Tibial nerve (tissue), 4 donors: ENCODE results near the gene CHN1. TPM values are rescaled to one million over a fixed set of nuclear protein-coding genes. Genes with fewer than 3 reads are reported as not detected.

Source experiments
- DNase-seq, 2 donors: peaks; one replicate each; pipeline ENCODE4 v3.0.0-alpha.2; 2019; ENCODE audit warnings: low spot score in 2 of 2
- H3K27ac ChIP-seq, 4 donors: fragments of 200-600 bp; sonication (generic) in 3 of 4; one replicate each; pipeline ENCODE4 v1.5.1; 2017 to 2019; ENCODE audit warnings: mild to moderate bottlenecking in 1 of 4
- H3K27me3 ChIP-seq, 2 donors: fragments of 200-600 bp; sonication (generic) in 1 of 2; one replicate each; pipeline versions ENCODE4 v1.5.1 to v1.6.0; 2017 to 2019
- H3K36me3 ChIP-seq, 3 donors: fragments of 200-600 bp; sonication (generic); one replicate each; pipeline ENCODE4 v1.5.1; 2018 to 2019
- H3K4me1 ChIP-seq, 4 donors: fragments of 200-600 bp; sonication (generic) in 3 of 4; one replicate each; pipeline ENCODE4 v1.5.1; 2017 to 2019
- H3K4me3 ChIP-seq, 4 donors: fragments of 200-600 bp; sonication (generic) in 3 of 4; one replicate each; pipeline ENCODE4 v1.5.1; 2017 to 2019; ENCODE audit warnings: mild to moderate bottlenecking in 1 of 4, moderate library complexity in 1 of 4
- H3K9me3 ChIP-seq, 4 donors: fragments of 200-600 bp; sonication (generic) in 3 of 4; one replicate each; pipeline ENCODE4 v1.5.1; 2017 to 2019
- CTCF ChIP-seq, 5 experiments: fragments of 200-600 bp in 3 of 5; fragments of 450-650 bp in 2 of 5; sonication (generic) in 3 of 5; IDR thresholded peaks; one replicate each; pipeline ENCODE4 v1.5.1; 2016 to 2019; ENCODE audit warnings: antibody characterized with exemption in 5 of 5, mild to moderate bottlenecking in 3 of 5, moderate library complexity in 2 of 5
- EP300 ChIP-seq, 2 donors: sonication (generic); formaldehyde crosslinking; IDR thresholded peaks; one replicate each; pipeline ENCODE4 v1.6.1; 2017; ENCODE audit warnings: antibody characterized with exemption in 2 of 2, mild to moderate bottlenecking in 1 of 2
- POLR2A ChIP-seq, 2 donors: fragments of 450-650 bp; IDR thresholded peaks; one replicate each; pipeline ENCODE4 v1.6.1; 2017; ENCODE audit warnings: antibody characterized with exemption in 2 of 2, mild to moderate bottlenecking in 2 of 2, moderate library complexity in 2 of 2
- WGBS, 2 donors: methylation state at CpG; one replicate each; pipeline ENCODE4 v1.1.5; 2018; 5-methylcytosine and 5-hydroxymethylcytosine counted together
- total RNA-seq, 4 donors: library from RNA; depleted of rRNA; stranded (reverse); fragments of >200 nt; gene quantifications; one replicate each; pipeline ENCODE4 v1.1.0, GENCODE V29; 2016

Gene CHN1
- total RNA-seq, 4 donors from 2014 or later, result 17.3 to 27.2 (median 23.8) TPM

- no peaks in the 10 kb centered on the region for H3K27me3 ChIP-seq
- H3K4me3 ChIP-seq, result no peak overlapping the region
- TF ChIP-seq POLR2A (IDR thresholded peaks at IDR 0.05) (no peak), CTCF (IDR thresholded peaks at IDR 0.05) (no peak), EP300 (IDR thresholded peaks at IDR 0.05) (no peak)
- H3K4me1 ChIP-seq, result peaks cover 0 to 5% (median 0%) of the 10 kb centered on the region in 4 donors
- no peaks in the 10 kb centered on the region for H3K9me3 ChIP-seq
- no peaks in the 10 kb centered on the region for H3K36me3 ChIP-seq
- WGBS, 2 donors, result 48 to 54% methylated on average over 4 of the region's 4 CpGs
- H3K27ac ChIP-seq, result no peak overlapping the region
- no peak for DNase-seq
Observed at GRCh38 chr2:174974131-174974530, 31.1 kb downstream of the CHN1 start.

GRCh38 chr2:174972924-174973323 is 32.3 kb downstream of the CHN1 start:
- no peak for DNase-seq
- TF ChIP-seq POLR2A (IDR thresholded peaks at IDR 0.05), result no peak
- TF ChIP-seq CTCF (IDR thresholded peaks at IDR 0.05), result no peak
- no peak for TF ChIP-seq EP300 (IDR thresholded peaks at IDR 0.05)
- Histone ChIP-seq H3K4me3 (no peak overlapping the region), H3K9me3 (no peaks in the 10 kb centered on the region), H3K36me3 (no peaks in the 10 kb centered on the region), H3K27ac (no peak overlapping the region), H3K27me3 (no peaks in the 10 kb centered on the region), H3K4me1 (peaks cover 0 to 16% (median 0%) of the 10 kb centered on the region in 4 donors)

GRCh38 chr2:174971868-174972781 is 33.1 kb downstream of the CHN1 start:
- H3K9me3 ChIP-seq, result no peaks in the 10 kb centered on the region
- WGBS, 2 donors, result 64 to 67% methylated on average over 7 of the region's 7 CpGs
- H3K36me3 ChIP-seq, result no peaks in the 10 kb centered on the region
- DNase-seq, result no peak
- TF ChIP-seq EP300 (IDR thresholded peaks at IDR 0.05) (no peak), CTCF (IDR thresholded peaks at IDR 0.05) (no peak), POLR2A (IDR thresholded peaks at IDR 0.05) (no peak)
- H3K4me1 ChIP-seq, result peaks cover 0 to 24% (median 0%) of the 10 kb centered on the region in 4 donors
- no peaks in the 10 kb centered on the region for H3K27me3 ChIP-seq
- no peak overlapping the region for H3K4me3 ChIP-seq
- H3K27ac ChIP-seq, result no peak overlapping the region

GRCh38 chr2:174970092-174970491 is 35.1 kb downstream of the CHN1 start:
- no peaks in the 10 kb centered on the region for H3K36me3 ChIP-seq
- WGBS, 2 donors, result 83 to 92% methylated on average over 1 of the region's 1 CpG
- TF ChIP-seq CTCF (IDR thresholded peaks at IDR 0.05) (no peak), POLR2A (IDR thresholded peaks at IDR 0.05) (no peak), EP300 (IDR thresholded peaks at IDR 0.05) (no peak)
- H3K4me3 ChIP-seq, result no peak overlapping the region
- no peak overlapping the region for H3K27ac ChIP-seq
- H3K4me1 ChIP-seq, result peaks cover 0 to 41% (median 0%) of the 10 kb centered on the region in 4 donors
- DNase-seq, result no peak
- H3K27me3 ChIP-seq, result no peaks in the 10 kb centered on the region
- no peaks in the 10 kb centered on the region for H3K9me3 ChIP-seq

GRCh38 chr2:174969091-174969734 is 36.0 kb downstream of the CHN1 start:
- no peak for DNase-seq
- Histone ChIP-seq H3K27me3 (no peaks in the 10 kb centered on the region), H3K27ac (no peak overlapping the region), H3K4me1 (peaks cover 0 to 41% (median 0%) of the 10 kb centered on the region in 4 donors), H3K36me3 (no peaks in the 10 kb centered on the region), H3K9me3 (no peaks in the 10 kb centered on the region), H3K4me3 (no peak overlapping the region)
- TF ChIP-seq POLR2A (IDR thresholded peaks at IDR 0.05) (no peak), CTCF (IDR thresholded peaks at IDR 0.05) (no peak), EP300 (IDR thresholded peaks at IDR 0.05) (no peak)
- whole genome bisulfite sequencing, 2 donors, result 66 to 69% methylated on average over 6 of the region's 6 CpGs
